CD4-positive, CD25-positive, alpha-beta regulatory T cell (primary cell): ENCODE results near the gene GHRH. TPM values are rescaled to one million over a fixed set of nuclear protein-coding genes. Genes with fewer than 3 reads are reported as not detected.

Experiments
- ATAC-seq, 2 donors: fragments of 150-1000 bp; cut with Tn5 transposase; one replicate each; pipeline ENCODE4 v1.10.0; 2021; ENCODE audit warnings: low read depth in 2 of 2, moderate number of reproducible peaks in 2 of 2, moderate library complexity in 1 of 2
- DNase-seq, 3 donors: peaks; one replicate each; pipeline versions ENCODE4 v3.0.0 to v3.0.0-alpha.2; 2012 to 2022; ENCODE audit warnings: mixed read lengths in 1 of 3
- H3K27ac ChIP-seq: one replicate; pipeline ENCODE4 v1.7.0; 2013; ENCODE audit warnings: mild to moderate bottlenecking, low read length; ENCODE audit not compliant: insufficient read depth, poor library complexity, severe bottlenecking
- H3K27me3 ChIP-seq: one replicate; pipeline ENCODE4 v1.7.0; 2013; ENCODE audit warnings: low read length; ENCODE audit not compliant: control insufficient read depth, insufficient read depth
- H3K36me3 ChIP-seq: one replicate; pipeline ENCODE4 v1.7.0; 2013; ENCODE audit warnings: mild to moderate bottlenecking, low read length, moderate library complexity; ENCODE audit not compliant: control insufficient read depth, insufficient read depth
- H3K4me1 ChIP-seq: 2 replicates; pipeline ENCODE4 v1.7.0; 2013; ENCODE audit warnings: mild to moderate bottlenecking, low read length; ENCODE audit not compliant: insufficient read depth, control insufficient read depth, poor library complexity, severe bottlenecking
- H3K4me3 ChIP-seq: one replicate; pipeline ENCODE4 v1.7.0; 2013; ENCODE audit warnings: low read depth, mild to moderate bottlenecking, low read length, moderate library complexity
- H3K9me3 ChIP-seq, 2 experiments: 1 replicate in 1 of 2; 2 replicates in 1 of 2; pipeline ENCODE4 v1.7.0; 2013; ENCODE audit warnings: low read length in 2 of 2, mild to moderate bottlenecking in 1 of 2, moderate library complexity in 1 of 2; ENCODE audit not compliant: control insufficient read depth in 2 of 2
- H3K27ac Mint-ChIP-seq, 3 donors: one replicate each; pipeline ENCODE4 v1.8.0; 2020 to 2022; ENCODE audit warnings: mild to moderate bottlenecking in 3 of 3, mixed read lengths in 3 of 3, moderate library complexity in 2 of 3
- H3K27me3 Mint-ChIP-seq: one replicate; pipeline ENCODE4 v1.8.0; 2022; ENCODE audit warnings: mild to moderate bottlenecking, mixed read lengths
- H3K36me3 Mint-ChIP-seq: one replicate; pipeline ENCODE4 v1.8.0; 2020; ENCODE audit warnings: mixed read lengths
- H3K4me1 Mint-ChIP-seq, 4 donors: one replicate each; pipeline ENCODE4 v1.8.0; 2020 to 2022; ENCODE audit warnings: mixed read lengths in 4 of 4, mild to moderate bottlenecking in 1 of 4
- H3K4me3 Mint-ChIP-seq, 4 donors: one replicate each; pipeline ENCODE4 v1.8.0; 2020 to 2022; ENCODE audit warnings: mild to moderate bottlenecking in 4 of 4, mixed read lengths in 4 of 4, moderate library complexity in 3 of 4
- H3K9me3 Mint-ChIP-seq, 7 donors: one replicate each; pipeline ENCODE4 v1.8.0; 2020 to 2022; ENCODE audit warnings: mixed read lengths in 7 of 7, mild to moderate bottlenecking in 3 of 7, moderate library complexity in 2 of 7
- polyA plus RNA-seq, 4 donors: library from polyadenylated mRNA; unstranded; fragments of 300-500 nt; fragmentation: Illumina TruSeq; gene quantifications; one replicate each; pipeline ENCODE4 v1.2.3, GENCODE V29; 2021
- total RNA-seq: library from RNA; stranded (reverse); gene quantifications from one replicate; pipeline ENCODE4 v1.2.3, GENCODE V29; 2022

The GHRH gene
- total and polyA plus RNA-seq, 5 donors from 2014 or later = not detected

DNA sequence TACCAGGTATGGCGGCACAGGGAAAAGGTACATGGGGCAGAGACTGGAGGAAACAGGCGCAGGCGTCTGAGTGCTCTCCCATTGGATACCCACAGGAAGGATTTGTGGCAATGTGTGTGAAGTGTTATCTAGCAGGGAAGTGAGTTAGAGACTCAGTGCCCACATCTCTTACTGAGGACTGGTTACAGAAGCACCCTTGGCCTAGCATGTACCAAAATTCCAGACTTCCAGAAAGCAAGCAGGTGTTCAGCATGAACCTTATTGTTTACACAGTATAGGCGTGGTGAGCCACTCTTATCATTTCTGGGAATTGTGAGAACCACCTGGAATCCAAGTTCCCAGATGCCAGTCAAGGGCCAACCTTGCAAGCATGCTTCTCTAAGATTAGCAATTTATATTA lies 42.0 kb upstream of the GHRH start:
- no peak overlapping the region for H3K27ac ChIP-seq
- peaks cover 0 to 1% (median 0%) of the 10 kb centered on the region in 7 donors for H3K9me3 Mint-ChIP-seq
- H3K36me3 Mint-ChIP-seq = peaks cover 35% of the 10 kb centered on the region

DNA sequence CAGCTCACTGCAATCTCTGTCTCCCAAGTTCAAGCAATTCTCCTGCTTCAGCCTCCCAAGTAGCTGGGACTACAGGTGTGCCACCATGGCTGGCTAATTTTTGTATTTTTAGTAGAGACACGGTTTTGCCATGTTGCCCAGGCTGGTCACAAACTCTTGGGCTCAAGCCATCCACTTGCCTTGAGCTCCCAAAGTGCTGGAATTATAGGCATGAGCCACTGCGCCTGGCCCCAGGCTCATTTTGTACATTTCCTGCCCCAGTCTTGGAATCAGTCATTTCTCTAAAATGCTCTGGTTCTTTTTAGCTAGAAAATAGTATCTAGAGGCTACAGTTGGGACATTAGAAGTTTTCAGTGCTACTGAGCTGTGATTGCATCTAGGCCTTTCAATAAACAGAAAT lies 41.4 kb upstream of the GHRH start:
- ATAC-seq (no peak), DNase-seq (no peak)
- no peaks in the 10 kb centered on the region for H3K27me3 Mint-ChIP-seq
- H3K9me3 ChIP-seq = no peaks in the 10 kb centered on the region
- H3K27me3 ChIP-seq = no peaks in the 10 kb centered on the region
- H3K36me3 ChIP-seq = peaks cover 41% of the 10 kb centered on the region
- H3K9me3 Mint-ChIP-seq = peaks cover 0 to 1% (median 0%) of the 10 kb centered on the region in 7 donors
- H3K4me1 ChIP-seq = no peaks in the 10 kb centered on the region
- no peak overlapping the region for H3K4me3 Mint-ChIP-seq
- H3K4me3 ChIP-seq = no peak overlapping the region
- no peak overlapping the region for H3K27ac Mint-ChIP-seq
- no peak overlapping the region for H3K27ac ChIP-seq
- H3K36me3 Mint-ChIP-seq = peaks cover 37% of the 10 kb centered on the region
- peaks cover 4 to 23% (median 10%) of the 10 kb centered on the region in 4 donors for H3K4me1 Mint-ChIP-seq

More for the DNA sequence above, 42.0 kb upstream of the GHRH start:
- Histone ChIP-seq H3K27me3 (no peaks in the 10 kb centered on the region), H3K9me3 (no peaks in the 10 kb centered on the region), H3K36me3 (peaks cover 43% of the 10 kb centered on the region), H3K4me1 (peaks cover 3% of the 10 kb centered on the region), H3K4me3 (no peak overlapping the region)
- no peak for DNase-seq
- H3K27ac Mint-ChIP-seq = no peak overlapping the region
- H3K27me3 Mint-ChIP-seq = no peaks in the 10 kb centered on the region
- no peak for ATAC-seq
- no peak overlapping the region for H3K4me3 Mint-ChIP-seq
- H3K4me1 Mint-ChIP-seq = peaks cover 0 to 25% (median 10%) of the 10 kb centered on the region in 4 donors

DNA sequence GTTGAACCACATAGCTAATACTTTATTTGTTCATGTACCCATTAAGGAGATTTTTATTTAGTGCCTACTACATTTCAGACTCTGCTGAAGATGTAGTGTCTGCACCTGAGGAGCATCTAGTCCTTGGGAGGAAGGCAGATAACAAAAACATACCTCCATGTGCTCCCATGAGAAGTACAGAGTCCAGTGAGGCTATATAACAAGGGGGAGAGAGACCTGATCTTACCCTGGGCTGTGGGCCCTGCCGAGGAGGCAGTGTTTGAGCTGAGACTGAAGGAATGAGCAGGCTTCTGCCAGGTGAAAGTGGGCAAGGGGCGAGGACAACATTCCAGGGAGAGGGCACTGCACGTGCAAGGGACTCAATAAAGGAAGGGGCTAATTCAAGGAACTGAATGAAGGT lies 39.9 kb upstream of the GHRH start:
- Mint-ChIP-seq H3K27me3 (no peaks in the 10 kb centered on the region), H3K36me3 (peaks cover 41% of the 10 kb centered on the region), H3K27ac (peak overlapping the region in 1 of 3 donors; percentile 73), H3K9me3 (peaks cover 0 to 1% (median 0%) of the 10 kb centered on the region in 7 donors), H3K4me3 (no peak overlapping the region), H3K4me1 (peaks cover 9 to 23% (median 16%) of the 10 kb centered on the region in 4 donors)
- Histone ChIP-seq H3K9me3 (no peaks in the 10 kb centered on the region), H3K4me1 (no peaks in the 10 kb centered on the region), H3K27me3 (no peaks in the 10 kb centered on the region), H3K4me3 (no peak overlapping the region), H3K27ac (no peak overlapping the region), H3K36me3 (peaks cover 38% of the 10 kb centered on the region)
- DNase-seq (no peak), ATAC-seq (no peak)

DNA sequence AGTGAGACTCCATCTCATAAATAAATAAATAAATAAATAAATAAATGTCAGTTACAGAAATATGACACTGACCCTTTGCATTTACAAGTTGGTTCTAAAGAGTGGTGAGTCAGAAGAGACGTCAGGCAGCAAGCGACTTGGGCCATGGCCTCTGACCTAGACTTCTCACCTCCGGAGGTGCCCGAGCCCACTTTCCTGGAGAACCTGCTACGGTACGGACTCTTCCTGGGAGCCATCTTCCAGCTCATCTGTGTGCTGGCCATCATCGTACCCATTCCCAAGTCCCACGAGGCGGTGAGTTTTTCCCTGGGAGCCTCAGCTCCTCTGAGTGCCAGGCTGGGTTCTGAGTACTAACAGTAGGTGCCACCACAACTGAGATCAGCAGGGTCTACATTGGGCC lies 39.5 kb upstream of the GHRH start:
- Mint-ChIP-seq H3K9me3 (peaks cover 0 to 1% (median 0%) of the 10 kb centered on the region in 7 donors), H3K4me3 (no peak overlapping the region), H3K27ac (no peak overlapping the region), H3K27me3 (no peaks in the 10 kb centered on the region), H3K4me1 (peaks cover 13 to 26% (median 20%) of the 10 kb centered on the region in 4 donors), H3K36me3 (peaks cover 41% of the 10 kb centered on the region)
- Histone ChIP-seq H3K27ac (no peak overlapping the region), H3K4me1 (no peaks in the 10 kb centered on the region), H3K4me3 (no peak overlapping the region), H3K27me3 (no peaks in the 10 kb centered on the region), H3K9me3 (no peaks in the 10 kb centered on the region), H3K36me3 (peaks cover 36% of the 10 kb centered on the region)
- ATAC-seq (no peak), DNase-seq (no peak)

DNA sequence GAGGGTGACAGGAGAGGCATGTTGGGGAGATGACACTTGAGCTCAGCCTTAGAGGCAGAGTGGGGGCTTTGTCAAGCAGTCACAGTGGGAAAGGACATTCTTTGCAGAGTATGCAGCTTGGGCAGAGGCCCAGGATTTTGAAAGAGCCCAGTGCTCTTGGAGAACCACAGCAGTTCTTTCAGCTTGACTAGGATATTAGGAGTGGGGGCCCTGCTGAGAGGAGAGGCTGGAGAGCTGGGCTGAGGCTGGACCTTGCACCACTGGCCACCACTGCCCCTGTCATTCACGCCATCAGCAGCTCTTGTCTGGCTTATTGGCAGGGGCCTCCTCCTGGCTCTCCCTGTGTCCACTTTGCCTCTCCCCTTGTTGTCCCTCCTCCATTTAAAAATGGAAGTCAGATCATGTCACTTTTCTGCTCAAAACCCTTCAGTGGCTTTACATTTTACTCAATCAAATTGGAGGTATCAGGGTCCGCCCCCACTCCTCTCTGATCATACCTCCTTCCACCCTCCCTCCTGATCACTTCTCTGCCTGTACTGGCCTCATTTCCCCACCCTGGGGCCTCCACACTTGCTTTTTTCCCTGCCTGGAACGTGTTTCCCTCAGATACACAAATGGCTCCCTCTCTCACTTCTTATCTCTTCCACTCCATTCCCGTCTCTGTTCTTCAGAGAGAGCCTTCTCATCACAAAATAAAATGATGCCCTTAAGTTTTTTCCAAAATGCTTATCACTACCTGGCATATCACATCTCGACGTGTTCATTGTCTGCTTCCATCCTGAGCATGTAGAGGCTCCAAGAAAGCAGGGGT lies 38.3 kb upstream of the GHRH start:
- ATAC-seq (no peak), DNase-seq (no peak)
- Mint-ChIP-seq H3K4me1 (peaks cover 14 to 38% (median 29%) of the 10 kb centered on the region in 4 donors), H3K27me3 (no peaks in the 10 kb centered on the region), H3K4me3 (no peak overlapping the region), H3K27ac (peak overlapping the region in 1 of 3 donors; percentile 72), H3K9me3 (peaks cover 0 to 1% (median 0%) of the 10 kb centered on the region in 7 donors), H3K36me3 (peaks cover 41% of the 10 kb centered on the region)
- Histone ChIP-seq H3K4me1 (no peaks in the 10 kb centered on the region), H3K27ac (no peak overlapping the region), H3K9me3 (no peaks in the 10 kb centered on the region), H3K36me3 (peaks cover 35% of the 10 kb centered on the region), H3K4me3 (no peak overlapping the region), H3K27me3 (no peaks in the 10 kb centered on the region)

DNA sequence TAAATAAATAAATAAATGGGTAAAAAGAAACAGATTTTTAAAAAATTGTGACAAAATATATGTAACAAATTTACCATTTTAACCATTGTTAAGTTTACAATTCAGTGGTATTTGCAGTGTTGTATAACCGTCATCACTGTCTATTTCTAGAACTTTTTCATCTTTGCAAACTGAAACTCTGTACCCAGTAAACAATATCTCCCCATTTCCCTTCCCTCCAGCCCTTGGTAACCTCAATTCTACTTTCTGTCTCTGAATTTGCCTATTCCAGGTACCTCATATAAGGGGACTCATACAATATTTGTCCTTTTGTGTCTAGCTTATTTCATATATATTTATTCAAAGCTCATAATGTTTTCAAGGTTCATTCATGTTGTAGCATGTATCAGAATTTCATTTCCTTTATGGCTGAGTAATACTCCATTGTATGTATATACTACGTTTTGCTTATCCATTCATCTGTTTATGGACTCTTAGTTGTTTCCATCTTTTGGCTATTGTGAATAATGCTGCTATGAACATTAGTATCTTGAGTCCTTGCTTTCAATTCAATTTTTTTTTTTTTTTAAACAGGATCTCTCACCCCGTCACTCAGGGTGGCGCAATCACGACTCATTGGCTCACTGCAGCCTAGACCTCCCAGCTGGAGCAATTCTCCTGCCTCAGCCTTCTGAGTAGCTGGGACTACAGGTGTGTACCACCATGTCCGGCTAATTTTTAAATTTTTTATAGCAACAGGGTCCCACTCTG lies 36.8 kb upstream of the GHRH start:
- peaks cover 27 to 52% (median 40%) of the 10 kb centered on the region in 4 donors for H3K4me1 Mint-ChIP-seq
- H3K27ac Mint-ChIP-seq = no peak overlapping the region

DNA sequence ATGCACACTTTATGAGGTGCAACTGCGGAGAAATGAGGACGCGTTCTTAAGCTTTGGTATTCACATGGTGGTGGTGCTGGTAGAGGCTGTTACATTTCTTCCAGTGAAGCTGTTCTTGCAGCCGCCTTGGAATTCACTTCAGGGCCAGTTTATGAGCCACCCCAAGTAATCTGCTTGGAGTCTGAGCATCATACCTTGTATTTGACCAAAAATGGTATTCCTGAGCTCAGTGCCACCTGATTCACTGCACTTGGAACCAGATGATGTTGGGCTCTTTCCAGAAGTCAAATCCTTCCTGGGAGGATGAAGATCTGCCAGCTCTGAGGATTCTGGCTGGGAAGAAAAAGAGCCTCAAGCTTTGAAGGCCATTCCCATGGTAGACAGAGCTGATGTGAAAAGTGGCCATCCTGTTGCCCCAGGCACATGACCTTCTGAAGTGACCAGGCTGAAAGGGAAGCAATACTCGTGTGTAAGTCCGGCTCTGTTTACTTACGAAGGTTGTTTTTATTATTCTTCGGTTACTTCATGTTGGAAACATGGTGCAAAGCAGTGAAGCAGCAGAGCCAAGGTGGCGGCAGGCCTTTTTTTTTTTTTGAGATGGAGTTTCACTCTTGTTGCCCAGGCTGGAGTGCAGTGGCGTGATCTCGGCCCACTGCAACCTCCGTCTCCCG lies 35.6 kb upstream of the GHRH start:
- Mint-ChIP-seq H3K36me3 (peaks cover 54% of the 10 kb centered on the region), H3K4me3 (no peak overlapping the region), H3K4me1 (peaks cover 31 to 62% (median 43%) of the 10 kb centered on the region in 4 donors), H3K27ac (no peak overlapping the region), H3K9me3 (peaks cover 0 to 3% (median 1%) of the 10 kb centered on the region in 7 donors), H3K27me3 (no peaks in the 10 kb centered on the region)
- ATAC-seq (no peak), DNase-seq (no peak)
- Histone ChIP-seq H3K4me3 (no peak overlapping the region), H3K4me1 (no peaks in the 10 kb centered on the region), H3K9me3 (no peaks in the 10 kb centered on the region), H3K27me3 (no peaks in the 10 kb centered on the region), H3K36me3 (peaks cover 31% of the 10 kb centered on the region), H3K27ac (no peak overlapping the region)

More for the DNA sequence above, 36.8 kb upstream of the GHRH start:
- no peaks in the 10 kb centered on the region for H3K4me1 ChIP-seq
- Mint-ChIP-seq H3K4me3 (peak overlapping the region in 1 of 4 donors; percentile 24), H3K27me3 (no peaks in the 10 kb centered on the region), H3K9me3 (peaks cover 0 to 3% (median 0%) of the 10 kb centered on the region in 7 donors), H3K36me3 (peaks cover 49% of the 10 kb centered on the region)
- H3K27me3 ChIP-seq = no peaks in the 10 kb centered on the region
- no peak overlapping the region for H3K27ac ChIP-seq
- ATAC-seq (no peak), DNase-seq (no peak)
- H3K4me3 ChIP-seq = no peak overlapping the region
- H3K9me3 ChIP-seq = no peaks in the 10 kb centered on the region
- peaks cover 28% of the 10 kb centered on the region for H3K36me3 ChIP-seq
